ENCODE data around the gene CXCL16. TPM values are rescaled to one million over a fixed set of nuclear protein-coding genes. Genes with fewer than 3 reads are reported as not detected.

CXCL16 gene
- total and polyA plus RNA-seq, 2 of the 13 experiments (the other 11 are each of a cell fraction or from before 2014, with no cell fraction given), result 9.4 to 101 TPM

- TF ChIP-seq CBX5 (CRISPR knock-in tag; IDR thresholded peaks at IDR 0.05; ENCODE audit: borderline replicate concordance), result 0 out of 2 replicates have a peak, but pooled peaks have one; percentile 17
- no peak for TF ChIP-seq TRIM22 (IDR thresholded peaks at IDR 0.05)
- TF ChIP-seq ZNF230 (CRISPR knock-in tag; IDR thresholded peaks at IDR 0.05), result no peak
- no peak for TF ChIP-seq SP1 (IDR thresholded peaks at IDR 0.05)
- TF ChIP-seq SP1 (CRISPR knock-in tag; IDR thresholded peaks at IDR 0.05), result peak; percentile 58
- TF ChIP-seq, protein P1, sequence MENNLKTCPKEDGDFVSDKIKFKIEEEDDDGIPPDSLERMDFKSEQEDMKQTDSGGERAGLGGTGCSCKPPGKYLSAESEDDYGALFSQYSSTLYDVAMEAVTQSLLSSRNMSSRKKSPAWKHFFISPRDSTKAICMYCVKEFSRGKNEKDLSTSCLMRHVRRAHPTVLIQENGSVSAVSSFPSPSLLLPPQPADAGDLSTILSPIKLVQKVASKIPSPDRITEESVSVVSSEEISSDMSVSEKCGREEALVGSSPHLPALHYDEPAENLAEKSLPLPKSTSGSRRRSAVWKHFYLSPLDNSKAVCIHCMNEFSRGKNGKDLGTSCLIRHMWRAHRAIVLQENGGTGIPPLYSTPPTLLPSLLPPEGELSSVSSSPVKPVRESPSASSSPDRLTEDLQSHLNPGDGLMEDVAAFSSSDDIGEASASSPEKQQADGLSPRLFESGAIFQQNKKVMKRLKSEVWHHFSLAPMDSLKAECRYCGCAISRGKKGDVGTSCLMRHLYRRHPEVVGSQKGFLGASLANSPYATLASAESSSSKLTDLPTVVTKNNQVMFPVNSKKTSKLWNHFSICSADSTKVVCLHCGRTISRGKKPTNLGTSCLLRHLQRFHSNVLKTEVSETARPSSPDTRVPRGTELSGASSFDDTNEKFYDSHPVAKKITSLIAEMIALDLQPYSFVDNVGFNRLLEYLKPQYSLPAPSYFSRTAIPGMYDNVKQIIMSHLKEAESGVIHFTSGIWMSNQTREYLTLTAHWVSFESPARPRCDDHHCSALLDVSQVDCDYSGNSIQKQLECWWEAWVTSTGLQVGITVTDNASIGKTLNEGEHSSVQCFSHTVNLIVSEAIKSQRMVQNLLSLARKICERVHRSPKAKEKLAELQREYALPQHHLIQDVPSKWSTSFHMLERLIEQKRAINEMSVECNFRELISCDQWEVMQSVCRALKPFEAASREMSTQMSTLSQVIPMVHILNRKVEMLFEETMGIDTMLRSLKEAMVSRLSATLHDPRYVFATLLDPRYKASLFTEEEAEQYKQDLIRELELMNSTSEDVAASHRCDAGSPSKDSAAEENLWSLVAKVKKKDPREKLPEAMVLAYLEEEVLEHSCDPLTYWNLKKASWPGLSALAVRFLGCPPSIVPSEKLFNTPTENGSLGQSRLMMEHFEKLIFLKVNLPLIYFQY (CRISPR knock-in tag; IDR thresholded peaks at IDR 0.05; ENCODE audit: borderline replicate concordance), result 0 out of 2 replicates have a peak, but pooled peaks have one; percentile 24
- 0 out of 2 replicates have a peak, but pooled peaks have one; percentile 17 for TF ChIP-seq GZF1 (CRISPR knock-in tag; IDR thresholded peaks at IDR 0.05)
- no peak for TF ChIP-seq NR2F2 (IDR thresholded peaks at IDR 0.05; ENCODE audit: borderline replicate concordance, low read depth)
- no peak for TF ChIP-seq DRAP1 (CRISPR knock-in tag; IDR thresholded peaks at IDR 0.05)
- no peak for TF ChIP-seq JUND (CRISPR knock-in tag; IDR thresholded peaks at IDR 0.05)
- no peak for TF ChIP-seq MTF2 (CRISPR knock-in tag; IDR thresholded peaks at IDR 0.05; ENCODE audit: borderline replicate concordance)
- TF ChIP-seq KIAA2018 (CRISPR knock-in tag; IDR thresholded peaks at IDR 0.05; ENCODE audit: borderline replicate concordance), result no peak
- TF ChIP-seq SMAD3 (CRISPR knock-in tag; IDR thresholded peaks at IDR 0.05), result peak; percentile 49; the same call in 1 of the 2 replicates
These were observed 29.7 kb downstream of the CXCL16 start, which contains the start of gene ARRB2 (continued) for GRCh38 chr17:4709794-4710692.

Measured in HepG2 (cell line).